GM12878 (cell line): ENCODE measurements around the gene HIVEP2. TPM values are rescaled to one million over a fixed set of nuclear protein-coding genes. Genes with fewer than 3 reads are reported as not detected.
A peak's percentile ranks its signal among the peaks of the same experiment; 100 is the strongest.

Experiments
- ATAC-seq: fragments of 200-7000 bp; cut with Tn5 transposase; 3 replicates; pipeline ENCODE4 v1.9.1; 2020; ENCODE audit warnings: mild to moderate bottlenecking, moderate library complexity
- BruUV-seq: library from RNA; stranded (reverse); fragments of 400-500 nt; replicated peaks from 2 replicates; lab custom pipeline; 2021; lab: Mats Ljungman, UMichigan
- CTCF ChIA-PET: fragments of 300-600 bp; sonication (Branson Sonifier 250); formaldehyde crosslinking; extraction: SDS; loops from one replicate; lab custom pipeline; 2021; ENCODE audit warnings: inconsistent platforms; lab: Yijun Ruan, JAX
- POLR2A ChIA-PET: fragments of 350-600 bp; formaldehyde crosslinking; extraction: SDS; loops from one replicate; lab custom pipeline; 2021; ENCODE audit warnings: inconsistent platforms; lab: Charles Lee
- RAD21 ChIA-PET: fragments of 300-600 bp; sonication (Branson Sonifier 250); formaldehyde crosslinking; loops from one replicate; lab custom pipeline; 2023; ENCODE audit warnings: antibody characterized with exemption; ENCODE audit not compliant: unreplicated experiment; lab: Charles Lee
- SMC1A ChIA-PET: fragments of 300-600 bp; sonication (Branson Sonifier 250); formaldehyde crosslinking; loops from one replicate; lab custom pipeline; 2023; ENCODE audit not compliant: unreplicated experiment, uncharacterized antibody; lab: Charles Lee
- DNase-seq: peaks from one replicate; pipeline ENCODE4 v3.0.0-alpha.2; 2011; ENCODE audit warnings: low read depth, low spot score
- FAIRE-seq: peaks from 3 replicates; lab custom pipeline; 2011; peaks lifted over from hg19 to GRCh38; lab: Jason Lieb, UNC
- H2AFZ ChIP-seq: 2 replicates; pipeline ENCODE4 v1.6.0; 2011; ENCODE audit warnings: low read depth, low read length, control low read depth; ENCODE audit not compliant: control insufficient read depth
- H3K27ac ChIP-seq: 2 replicates; pipeline ENCODE4 v1.5.1; 2011; ENCODE audit warnings: control low read depth; ENCODE audit not compliant: control insufficient read depth, insufficient read depth
- H3K27me3 ChIP-seq, 2 experiments: replicated peaks in 1 of 2; 2 replicates each; pipeline versions ENCODE4 v1.6.0 to v1.6.1; 2011; ENCODE audit warnings: low read length in 1 of 2; ENCODE audit not compliant: control insufficient read depth in 2 of 2, insufficient read depth in 2 of 2
- H3K36me3 ChIP-seq, 2 experiments: 2 replicates each; pipeline ENCODE4 v1.5.1; 2011; ENCODE audit warnings: low read length in 1 of 2; ENCODE audit not compliant: control insufficient read depth in 2 of 2, insufficient read depth in 2 of 2
- H3K4me1 ChIP-seq: 2 replicates; pipeline ENCODE4 v1.6.1; 2011; ENCODE audit warnings: mild to moderate bottlenecking, low read length, moderate library complexity, mixed read lengths; ENCODE audit not compliant: control insufficient read depth, insufficient read depth
- H3K4me2 ChIP-seq: 2 replicates; pipeline ENCODE4 v1.6.0; 2011; ENCODE audit warnings: control low read depth; ENCODE audit not compliant: control insufficient read depth, insufficient read depth
- H3K4me3 ChIP-seq: fragments of 200-600 bp; sonication (generic); 2 replicates; pipeline ENCODE4 v1.5.1; 2016
- H3K79me2 ChIP-seq: 2 replicates; pipeline ENCODE4 v1.6.0; 2011; ENCODE audit warnings: low read length; ENCODE audit not compliant: control insufficient read depth, insufficient read depth
- H3K9ac ChIP-seq: 2 replicates; pipeline ENCODE4 v1.8.0; 2011; ENCODE audit warnings: low read length, control low read depth, mixed read lengths; ENCODE audit not compliant: control insufficient read depth, insufficient read depth
- H3K9me3 ChIP-seq: replicated peaks from 3 replicates; pipeline ENCODE4 v1.5.1; 2011; ENCODE audit warnings: mild to moderate bottlenecking, low read length; ENCODE audit not compliant: control insufficient read depth, insufficient read depth
- H4K20me1 ChIP-seq: 2 replicates; pipeline ENCODE4 v1.6.0; 2011; ENCODE audit not compliant: control insufficient read depth, insufficient read depth
- CHD2 ChIP-seq: IDR thresholded peaks from 2 replicates; pipeline ENCODE4 v1.6.1; 2011; ENCODE audit warnings: low read depth, low read length, improper control_type of control experiment, borderline replicate concordance
- CREB1 ChIP-seq: IDR thresholded peaks from 2 replicates; pipeline ENCODE4 v1.6.1; 2012; ENCODE audit warnings: low read depth, mild to moderate bottlenecking, inconsistent platforms
- EED ChIP-seq: sonication (generic); IDR thresholded peaks from 2 replicates; pipeline ENCODE4 v1.6.1; 2016; ENCODE audit warnings: antibody characterized with exemption, low read depth
- NFXL1 ChIP-seq: fragments of 450-650 bp; IDR thresholded peaks from 2 replicates; pipeline ENCODE4 v1.6.1; 2017; ENCODE audit warnings: antibody characterized with exemption, mild to moderate bottlenecking, borderline replicate concordance
- RAD51 ChIP-seq: fragments of 450-650 bp; IDR thresholded peaks from 2 replicates; pipeline ENCODE4 v1.6.1; 2016; ENCODE audit warnings: moderate library complexity, mild to moderate bottlenecking, inconsistent platforms
- RB1 ChIP-seq: fragments of 450-650 bp; formaldehyde crosslinking; IDR thresholded peaks from 2 replicates; pipeline ENCODE4 v1.6.1; 2017; ENCODE audit warnings: mild to moderate bottlenecking, borderline replicate concordance
- SPI1 ChIP-seq: IDR thresholded peaks from 2 replicates; pipeline ENCODE4 v1.6.1; 2011; ENCODE audit warnings: low read depth, mild to moderate bottlenecking, low read length, moderate library complexity, borderline replicate concordance; ENCODE audit not compliant: insufficient read depth
- STAT1 ChIP-seq: fragments of 450-650 bp; conservative IDR thresholded peaks from 2 replicates; pipeline ENCODE4 v1.6.1; 2014; ENCODE audit warnings: antibody characterized with exemption, mild to moderate bottlenecking
- TAF1 ChIP-seq: IDR thresholded peaks from 2 replicates; pipeline ENCODE4 v1.6.1; 2011; ENCODE audit warnings: mild to moderate bottlenecking, low read depth, low read length, borderline replicate concordance
- USF2 ChIP-seq: IDR thresholded peaks from 2 replicates; pipeline ENCODE4 v1.6.1; 2011; ENCODE audit warnings: low read depth, low read length, improper control_type of control experiment, borderline replicate concordance
- YBX1 ChIP-seq: fragments of 450-650 bp; IDR thresholded peaks from 2 replicates; pipeline ENCODE4 v1.6.1; 2016; ENCODE audit warnings: antibody characterized with exemption
- WGBS: methylation state at CpG from one replicate; pipeline ENCODE4 v1.1.6; 2016; ENCODE audit warnings: low lambda C conversion rate; ENCODE audit not compliant: insufficient replicate concordance, insufficient coverage; ENCODE audit errors: missing lambda C conversion rate; 5-methylcytosine and 5-hydroxymethylcytosine counted together
- in situ Hi-C: fragments of 300-500 bp; cut with MboI; formaldehyde crosslinking; loops from 9 replicates; pipeline ENCODE4 v1.14.3; 2018; ENCODE audit warnings: mixed read lengths
- intact Hi-C: fragments of 100-400 bp; cut with micrococcal nuclease; formaldehyde crosslinking; loops from one replicate; pipeline ENCODE4 v1.14.2; 2022; ENCODE audit not compliant: unreplicated experiment
- polyA plus RNA-seq, 11 experiments: library from polyadenylated mRNA; depleted of rRNA in 4 of 11; unstranded in 6 of 11; stranded (reverse) in 5 of 11; fragments of >200 nt; fragmentation: Nextera tagmentation in 4 of 11; fragmentation: Illumina TruSeq in 1 of 11; extraction: Ambion mirVana in 4 of 11; extraction: Trizol in 1 of 11; gene quantifications; 1 replicate in 1 of 11; 2 replicates in 10 of 11; pipeline versions ENCODE4 v1.2.1 to v1.2.3, GENCODE V29; 2011 to 2016; ENCODE audit warnings: inconsistent platforms in 2 of 11, missing spikeins in 2 of 11, low read depth in 1 of 11
- total RNA-seq, 4 experiments: library from RNA; depleted of rRNA in 3 of 4; stranded (reverse); fragments of >200 nt in 3 of 4; fragmentation: Illumina TruSeq in 1 of 4; extraction: Trizol in 1 of 4; gene quantifications; 2 replicates each; pipeline versions ENCODE4 v1.2.1 to v1.2.3, GENCODE V29; 2013 to 2021
- TF ChIP-seq, protein P1 (sequence below): IDR thresholded peaks from 2 replicates; pipeline ENCODE4 v1.6.1; 2012; ENCODE audit warnings: low read depth, low read length, improper control_type of control experiment
- TF ChIP-seq, protein P2 (sequence below): fragments of 450-650 bp; IDR thresholded peaks from 2 replicates; pipeline ENCODE4 v1.6.1; 2014; ENCODE audit warnings: mild to moderate bottlenecking
- TF ChIP-seq, protein P3 (sequence below): fragments of 150-350 bp; IDR thresholded peaks from 2 replicates; pipeline ENCODE4 v1.6.1; 2014; ENCODE audit warnings: mild to moderate bottlenecking, low read depth, low read length

HIVEP2 gene
- total and polyA plus RNA-seq, 10 of the 15 experiments (the other 5 are each of a cell fraction or from before 2014, with no cell fraction given): 1.2 to 15.7 (median 10.2) TPM

DNA sequence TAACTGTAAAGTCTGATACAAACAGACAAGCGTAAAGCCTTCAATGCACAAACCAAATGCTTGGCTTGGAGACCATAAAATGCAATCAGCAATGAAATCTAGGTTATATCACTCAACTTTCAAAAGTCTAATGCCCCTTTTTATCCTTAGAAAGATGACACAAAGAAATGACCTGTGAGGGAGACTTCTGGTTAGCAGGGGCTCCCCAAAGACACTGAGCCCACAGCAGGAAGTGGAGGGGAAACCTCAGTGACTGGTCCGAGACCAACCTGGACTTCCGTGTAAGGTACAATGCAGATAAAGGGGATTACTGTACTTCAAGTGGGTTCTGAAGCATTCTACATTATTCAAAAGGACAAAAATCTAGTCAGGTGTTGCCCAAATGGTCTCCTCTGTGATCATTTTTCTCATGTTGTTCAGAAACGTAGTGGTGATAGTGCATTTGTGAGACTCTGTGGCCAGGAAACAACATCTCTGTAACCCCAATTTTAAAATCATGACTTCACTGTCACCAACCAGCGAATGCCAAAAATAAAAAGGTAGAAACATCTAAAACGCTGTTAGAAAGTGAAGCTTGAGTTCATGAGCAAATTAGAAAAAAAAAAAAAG lies 88.2 kb downstream of the HIVEP2 start:
- FAIRE-seq (peak; percentile 62), DNase-seq (no peak), ATAC-seq (peak; percentile 77)
- 0% methylated on average over 6 of the region's 6 CpGs for WGBS
- Histone ChIP-seq H3K27me3 (no peaks in the 10 kb centered on the region), H3K4me2 (peak overlapping the region; percentile 99), H3K36me3 (peaks cover 2 to 3% of the 10 kb centered on the region in 2 experiments; a peak in 2 of 4 replicates), H3K9me3 (no peaks in the 10 kb centered on the region; the same call in 2 of the 3 replicates), H3K9ac (peak overlapping the region; percentile 77), H2AFZ (no peak overlapping the region; the same call in 1 of the 2 replicates), H3K27ac (peak overlapping the region; percentile 98), H4K20me1 (no peaks in the 10 kb centered on the region), H3K4me3 (peak overlapping the region; percentile 59), H3K79me2 (peaks cover 74% of the 10 kb centered on the region), H3K4me1 (peaks cover 60% of the 10 kb centered on the region)
- ChIA-PET RAD21 (interaction anchor here (0.7 to 10.3 kb wide), 11 partner anchors 8 to 157 kb away, joined by 3 to 150 read pairs (median 6); no protein-coding TSS in a partner anchor), SMC1A (interaction anchor here (0.6 to 11.4 kb wide), 19 partner anchors 9 to 483 kb away, joined by 3 to 213 read pairs (median 4); partner anchors contain the start of gene HIVEP2), CTCF (interaction anchor here (0.7 to 2.9 kb wide), 10 partner anchors 9 to 156 kb away, joined by 3 to 10 read pairs (median 3); no protein-coding TSS in a partner anchor), POLR2A (interaction anchor here (0.6 to 7.9 kb wide), 13 partner anchors 8 to 74 kb away, joined by 3 to 78 read pairs (median 5); no protein-coding TSS in a partner anchor)
- BruUV-seq: no TSS peak
- intact Hi-C loops: loop anchor here (1.0 to 5.0 kb wide), 4 partner anchors 13 to 90 kb away; no protein-coding TSS in a partner anchor
- in situ Hi-C loops: no loop called here
- TF ChIP-seq RB1 (no peak), EED (peak; percentile 76), STAT1 (no peak), SPI1 (peak; percentile 59; the same call in 1 of the 2 replicates), USF2 (no peak), CHD2 (no peak), TAF1 (peak; percentile 75), YBX1 (no peak), NFXL1 (no peak), CREB1 (no peak; the same call in none of the 2 replicates), RAD51 (no peak)
- TF ChIP-seq, protein P1, sequence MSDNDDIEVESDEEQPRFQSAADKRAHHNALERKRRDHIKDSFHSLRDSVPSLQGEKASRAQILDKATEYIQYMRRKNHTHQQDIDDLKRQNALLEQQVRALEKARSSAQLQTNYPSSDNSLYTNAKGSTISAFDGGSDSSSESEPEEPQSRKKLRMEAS: no peak
- TF ChIP-seq, protein P2, sequence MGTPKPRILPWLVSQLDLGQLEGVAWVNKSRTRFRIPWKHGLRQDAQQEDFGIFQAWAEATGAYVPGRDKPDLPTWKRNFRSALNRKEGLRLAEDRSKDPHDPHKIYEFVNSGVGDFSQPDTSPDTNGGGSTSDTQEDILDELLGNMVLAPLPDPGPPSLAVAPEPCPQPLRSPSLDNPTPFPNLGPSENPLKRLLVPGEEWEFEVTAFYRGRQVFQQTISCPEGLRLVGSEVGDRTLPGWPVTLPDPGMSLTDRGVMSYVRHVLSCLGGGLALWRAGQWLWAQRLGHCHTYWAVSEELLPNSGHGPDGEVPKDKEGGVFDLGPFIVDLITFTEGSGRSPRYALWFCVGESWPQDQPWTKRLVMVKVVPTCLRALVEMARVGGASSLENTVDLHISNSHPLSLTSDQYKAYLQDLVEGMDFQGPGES: no peak
- TF ChIP-seq, protein P3, sequence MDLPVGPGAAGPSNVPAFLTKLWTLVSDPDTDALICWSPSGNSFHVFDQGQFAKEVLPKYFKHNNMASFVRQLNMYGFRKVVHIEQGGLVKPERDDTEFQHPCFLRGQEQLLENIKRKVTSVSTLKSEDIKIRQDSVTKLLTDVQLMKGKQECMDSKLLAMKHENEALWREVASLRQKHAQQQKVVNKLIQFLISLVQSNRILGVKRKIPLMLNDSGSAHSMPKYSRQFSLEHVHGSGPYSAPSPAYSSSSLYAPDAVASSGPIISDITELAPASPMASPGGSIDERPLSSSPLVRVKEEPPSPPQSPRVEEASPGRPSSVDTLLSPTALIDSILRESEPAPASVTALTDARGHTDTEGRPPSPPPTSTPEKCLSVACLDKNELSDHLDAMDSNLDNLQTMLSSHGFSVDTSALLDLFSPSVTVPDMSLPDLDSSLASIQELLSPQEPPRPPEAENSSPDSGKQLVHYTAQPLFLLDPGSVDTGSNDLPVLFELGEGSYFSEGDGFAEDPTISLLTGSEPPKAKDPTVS: no peak
